ENCODE data around the gene C16orf54. TPM values are rescaled to one million over a fixed set of nuclear protein-coding genes. Genes with fewer than 3 reads are reported as not detected.
"Not testable (repeated sequence)": the region's sequence is repeated elsewhere in the genome, so short reads cannot be mapped to it uniquely, and the experiment has no call there.

The C16orf54 gene, protein sequence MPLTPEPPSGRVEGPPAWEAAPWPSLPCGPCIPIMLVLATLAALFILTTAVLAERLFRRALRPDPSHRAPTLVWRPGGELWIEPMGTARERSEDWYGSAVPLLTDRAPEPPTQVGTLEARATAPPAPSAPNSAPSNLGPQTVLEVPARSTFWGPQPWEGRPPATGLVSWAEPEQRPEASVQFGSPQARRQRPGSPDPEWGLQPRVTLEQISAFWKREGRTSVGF
- total RNA-seq = 0.74 TPM
- long read RNA-seq, partial matches to known transcripts = 0 of 3 reads
- long read RNA-seq, other reads (novel, unspliced or antisense) = 0 of 3 reads

GRCh38 chr16:29745853-29746345 is at the start of gene C16orf54:
Gene C16orf54, minus strand, starts transcription at chr16:29745990. Its CDS starts 1,039 bp downstream, at chr16:29744951.
- peak; percentile 77 for DNase-seq
- ATAC-seq = peak; percentile 91
- intact Hi-C loops (cut with micrococcal nuclease) = no loop called here

DNA sequence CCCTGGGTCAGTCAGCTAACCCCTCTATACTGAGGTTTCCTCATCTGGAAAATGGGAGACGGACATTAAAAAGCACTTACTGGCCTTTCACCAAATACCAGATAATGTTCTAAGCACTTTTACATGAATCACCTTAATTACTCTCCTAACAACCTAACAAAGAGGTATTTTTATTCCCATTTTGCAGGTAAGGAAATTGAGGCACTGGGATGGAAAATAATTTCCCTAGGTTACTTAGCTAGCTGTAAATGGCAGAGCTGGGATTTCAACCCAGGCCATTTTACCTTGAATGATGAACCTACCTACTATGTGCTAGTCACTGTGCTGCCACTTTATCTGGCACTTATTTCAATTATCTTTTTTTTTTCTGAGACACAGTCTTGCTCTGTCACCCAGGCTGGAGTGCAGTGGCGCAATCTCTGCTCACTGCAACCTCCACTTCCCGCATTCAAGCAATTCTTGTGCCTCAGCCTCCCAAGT is 48.5 kb upstream of the C16orf54 start:
- DNase-seq (no peak), ATAC-seq (no peak)
- intact Hi-C loops (cut with micrococcal nuclease) = no loop called here

GRCh38 chr16:29793153-29793552 is 47.4 kb upstream of the C16orf54 start:
- intact Hi-C loops (cut with micrococcal nuclease) = not testable (repeated sequence)

DNA sequence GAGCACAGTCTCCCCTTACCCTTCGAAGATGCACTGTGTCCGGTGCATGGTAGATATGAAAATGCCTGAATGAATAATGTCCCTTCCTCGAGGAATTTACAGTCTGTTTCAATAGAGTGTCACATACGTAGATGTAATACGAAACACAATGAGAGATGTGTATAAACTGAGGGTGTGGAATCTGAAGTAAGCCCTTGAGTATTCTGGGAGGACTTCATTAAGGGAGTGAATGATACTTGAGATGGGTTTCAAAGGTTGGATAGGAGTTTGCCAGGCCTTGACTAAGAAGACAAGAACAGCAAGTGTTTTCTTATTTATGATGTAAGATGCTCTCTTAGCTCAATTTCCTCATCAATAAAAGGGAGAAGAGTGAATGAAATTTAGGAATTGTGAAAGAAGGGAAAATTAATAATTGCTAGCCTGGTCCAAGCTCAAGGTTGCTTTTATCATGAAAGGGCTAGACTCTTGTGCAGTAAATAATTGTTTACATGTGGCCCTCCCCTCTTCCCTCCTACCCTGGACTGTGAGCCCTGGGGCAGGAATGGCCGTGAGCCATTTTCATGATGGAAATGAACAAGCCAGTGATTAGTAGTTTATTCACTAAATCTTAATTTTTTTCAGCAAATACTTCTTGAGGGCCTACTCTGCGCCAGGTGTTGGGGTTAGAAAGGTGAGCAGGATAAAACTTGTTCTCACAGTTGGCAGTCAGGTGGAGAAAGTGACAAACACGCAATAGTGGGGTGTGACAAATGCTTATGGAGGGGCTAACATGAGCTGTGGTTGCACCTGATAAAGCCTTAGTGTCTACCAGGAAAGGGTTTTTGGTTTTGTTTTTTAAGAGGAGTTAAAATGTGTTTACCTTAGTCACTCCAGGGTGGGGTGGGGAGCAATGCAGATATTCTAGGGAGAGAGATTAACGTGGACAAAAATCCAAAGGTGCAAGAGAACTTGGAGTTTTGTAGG is 46.3 kb upstream of the C16orf54 start:
- intact Hi-C loops (cut with micrococcal nuclease) = no loop called here

More at GRCh38 chr16:29793153-29793552, 47.4 kb upstream of the C16orf54 start:
- ATAC-seq, DNase-seq: not testable (repeated sequence)

DNA sequence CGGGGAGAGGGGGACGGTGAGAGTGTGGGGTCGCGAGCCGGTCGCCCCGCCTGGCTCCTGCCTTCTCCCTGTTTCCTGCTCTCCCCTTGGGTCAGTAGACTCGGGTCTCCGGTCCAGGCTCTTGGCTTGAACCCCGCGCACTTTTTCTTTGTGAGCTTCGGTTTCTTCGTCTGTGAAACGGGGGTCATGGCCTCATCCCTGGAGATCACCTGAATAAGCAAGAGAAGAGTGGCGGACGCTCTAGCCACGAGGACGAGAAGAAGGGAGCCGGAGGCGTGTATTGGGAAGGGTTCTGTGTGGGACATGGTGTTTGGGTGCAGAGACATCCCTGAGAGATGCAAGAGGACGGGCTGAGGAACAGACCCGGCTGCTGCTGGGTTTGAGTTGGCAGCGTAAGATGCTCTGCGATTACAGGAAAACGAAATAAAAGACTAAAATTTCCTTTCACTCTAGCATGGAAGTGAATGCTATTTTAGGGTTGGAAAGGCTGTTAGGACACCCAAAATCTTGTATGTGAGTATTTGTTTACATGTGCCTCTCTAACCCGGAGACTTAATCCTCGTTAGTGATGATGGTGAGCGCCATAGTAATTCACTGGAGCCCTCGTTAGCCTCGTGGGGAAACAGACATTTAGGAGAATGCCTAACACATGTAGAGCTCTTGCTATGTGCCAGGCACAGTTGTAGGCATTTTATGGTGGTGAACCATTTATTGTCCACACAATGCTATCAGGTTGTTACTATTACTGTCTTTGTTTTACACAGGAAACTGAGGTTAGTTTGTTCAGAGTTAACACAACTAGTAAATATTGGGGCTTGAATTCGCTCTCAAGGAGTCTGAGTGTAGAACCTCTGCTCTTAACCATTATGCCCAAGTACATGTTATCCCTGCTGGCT is 45.4 kb upstream of the C16orf54 start:
- DNase-seq (no peak), ATAC-seq (no peak)
- intact Hi-C loops (cut with micrococcal nuclease) = no loop called here

More for the DNA sequence above, 46.3 kb upstream of the C16orf54 start:
- DNase-seq (no peak), ATAC-seq (no peak)

- intact Hi-C loops (cut with micrococcal nuclease) = no loop called here
- peak; percentile 99 for ATAC-seq
- DNase-seq = peak; percentile 100
Observed at GRCh38 chr16:29790183-29790948, 44.6 kb upstream of the C16orf54 start, which contains the start of gene KIF22. Gene KIF22, plus strand, starts transcription at chr16:29790751. Its CDS starts 9 bp downstream, at chr16:29790760.

- no peak for DNase-seq
- no peak for ATAC-seq
Observed at GRCh38 chr16:29789775-29790182, 44.0 kb upstream of the C16orf54 start.

DNA sequence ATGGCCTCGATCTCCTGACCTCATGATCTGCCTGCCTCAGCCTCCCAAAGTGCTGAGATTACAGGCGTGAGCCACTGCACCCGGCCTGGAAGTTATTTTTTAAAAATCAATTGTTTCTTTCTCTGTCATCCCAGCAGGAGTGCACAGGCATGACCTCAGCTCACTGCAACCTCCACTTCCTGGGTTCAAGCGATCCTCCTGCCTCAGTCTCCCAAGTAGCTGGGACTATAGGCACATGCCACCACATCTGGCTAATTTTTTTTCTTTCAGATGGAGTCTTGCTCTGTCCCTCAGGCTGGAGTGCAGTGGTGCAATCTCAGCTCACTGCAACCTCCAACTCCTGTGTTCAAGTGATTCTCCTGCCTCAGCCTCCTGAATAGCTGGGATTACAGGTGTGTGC is 41.4 kb upstream of the C16orf54 start:
- intact Hi-C loops (cut with micrococcal nuclease); DNase-seq; ATAC-seq: not testable (repeated sequence)

More at GRCh38 chr16:29789775-29790182, 44.0 kb upstream of the C16orf54 start:
- intact Hi-C loops (cut with micrococcal nuclease) = no loop called here

GRCh38 chr16:29784901-29785500 is 39.2 kb upstream of the C16orf54 start:
- ATAC-seq = peak; percentile 94
- DNase-seq = peak; percentile 87
- intact Hi-C loops (cut with micrococcal nuclease) = no loop called here

- no peak for DNase-seq
- intact Hi-C loops (cut with micrococcal nuclease) = no loop called here
Observed at GRCh38 chr16:29784157-29784556, 38.4 kb upstream of the C16orf54 start.

DNA sequence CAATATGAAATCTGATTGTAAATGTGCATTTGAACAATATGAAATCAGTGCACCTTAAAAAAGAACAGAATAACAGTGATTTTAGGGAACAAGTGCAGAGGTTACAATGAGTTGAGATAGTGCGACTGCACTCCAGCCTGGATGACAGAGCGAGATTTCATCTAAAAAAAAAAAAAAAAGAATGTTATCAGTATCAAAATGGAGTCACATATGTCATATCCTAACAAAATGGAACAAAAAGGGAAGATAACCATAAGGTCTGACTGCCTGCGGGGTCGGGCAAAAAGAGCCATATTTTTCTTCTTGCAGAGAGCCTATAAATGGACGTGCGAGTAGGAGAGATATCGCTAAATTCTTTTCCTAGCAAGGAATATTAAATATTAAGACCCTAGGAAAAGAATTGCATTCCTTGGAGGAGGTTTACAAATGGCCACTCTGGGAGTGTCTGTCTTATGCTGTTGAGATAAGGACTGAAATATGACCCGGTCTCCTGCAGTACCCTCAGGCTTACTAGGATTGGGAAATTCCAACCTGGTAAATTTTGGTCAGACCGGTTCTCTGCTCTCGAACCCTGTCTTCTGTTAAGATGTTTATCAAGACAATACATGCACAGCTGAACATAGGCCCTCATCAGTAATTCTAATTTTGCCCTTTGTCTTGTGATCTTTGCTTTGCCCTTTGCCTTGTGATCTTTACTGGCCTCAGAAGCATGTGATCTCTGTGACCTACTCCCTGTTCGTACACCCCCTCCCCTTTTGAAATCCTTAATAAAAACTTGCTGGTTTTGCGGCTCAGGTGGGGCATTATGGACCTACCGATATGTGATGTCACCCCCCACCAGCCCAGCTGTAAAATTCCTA is 37.5 kb upstream of the C16orf54 start:
- intact Hi-C loops (cut with micrococcal nuclease); ATAC-seq; DNase-seq: not testable (repeated sequence)

More at GRCh38 chr16:29784157-29784556, 38.4 kb upstream of the C16orf54 start:
- no peak for ATAC-seq

GRCh38 chr16:29779474-29779873 is 33.7 kb upstream of the C16orf54 start:
- DNase-seq = no peak
- intact Hi-C loops (cut with micrococcal nuclease) = no loop called here
- ATAC-seq = no peak

- ATAC-seq (no peak), DNase-seq (no peak)
- intact Hi-C loops (cut with micrococcal nuclease) = no loop called here
Observed at GRCh38 chr16:29777576-29778350, 32.0 kb upstream of the C16orf54 start, which contains the start of gene ZG16. Gene ZG16, plus strand, starts transcription at chr16:29778256. Its CDS starts 1,011 bp downstream, at chr16:29779267.

DNA sequence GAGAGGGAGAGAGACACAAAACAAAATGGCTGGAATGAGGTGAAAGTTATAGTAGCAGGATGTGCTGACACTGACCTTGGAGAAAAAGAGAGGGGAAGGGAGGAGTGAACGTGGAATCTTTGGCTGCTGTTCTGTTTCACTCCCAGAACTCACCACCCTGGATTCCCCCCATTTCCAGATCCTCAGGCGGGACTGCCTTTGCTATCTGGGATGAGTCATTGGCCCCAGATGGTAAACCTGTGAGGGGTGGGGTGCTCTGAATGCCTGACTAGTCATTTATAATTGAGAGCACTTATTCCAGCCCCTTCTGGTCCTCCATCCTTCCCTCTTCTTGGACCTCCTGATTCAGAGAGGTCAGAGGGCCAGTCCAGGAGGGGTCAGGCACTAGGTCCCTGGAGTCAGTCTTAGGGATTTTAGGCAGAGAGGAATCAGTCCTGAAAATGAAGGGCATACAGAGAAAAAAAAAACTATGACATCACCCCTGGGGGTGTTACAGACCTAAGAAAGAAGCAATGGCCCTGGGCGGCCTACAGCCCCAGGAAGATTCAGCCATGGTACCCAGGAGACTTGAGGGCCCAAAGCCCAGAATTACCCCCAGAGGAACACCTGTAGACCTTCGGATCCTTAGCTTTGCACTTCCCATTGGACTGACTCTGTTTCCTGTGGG is 30.1 kb upstream of the C16orf54 start:
- intact Hi-C loops (cut with micrococcal nuclease) = no loop called here
- DNase-seq (no peak), ATAC-seq (no peak)

DNA sequence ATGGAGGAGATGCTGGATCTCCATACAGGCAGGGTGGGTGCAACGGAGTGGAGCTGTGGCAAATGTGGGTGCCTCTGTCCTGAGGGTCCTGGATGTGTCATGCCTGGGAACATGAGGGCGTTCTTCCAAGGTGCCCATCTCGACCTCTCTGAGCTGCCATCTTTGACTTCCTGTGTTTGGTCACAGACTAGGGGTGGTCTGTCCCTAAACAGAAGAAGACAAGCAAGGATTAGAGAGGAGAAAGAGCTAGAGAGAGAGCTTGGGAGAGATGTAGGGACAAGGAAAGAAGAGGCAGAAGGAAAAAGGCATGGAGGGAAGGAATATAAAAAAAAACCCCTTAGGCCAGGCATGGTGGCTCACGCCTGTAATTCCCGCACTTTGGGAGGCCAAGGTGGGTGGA is 28.9 kb upstream of the C16orf54 start:
- intact Hi-C loops (cut with micrococcal nuclease) = no loop called here
- no peak for DNase-seq
- ATAC-seq = no peak

All from left ventricle myocardium superior (tissue), 1 donor.